DMS53 treated with DMSO at 0.1 percent for 48 hours (cell line): ENCODE measurements around the gene TBC1D19.
A peak's percentile ranks its signal among the peaks of the same experiment; 100 is the strongest.
"Not testable (repeated sequence)": the region's sequence is repeated elsewhere in the genome, so short reads cannot be mapped to it uniquely, and the experiment has no call there.

ENCODE experiments used
- DNase-seq: peaks from one replicate; lab custom pipeline; 2025; ENCODE audit not compliant: unreplicated experiment; lab: John Stamatoyannopoulos, UW

TBC1D19 gene

DNA sequence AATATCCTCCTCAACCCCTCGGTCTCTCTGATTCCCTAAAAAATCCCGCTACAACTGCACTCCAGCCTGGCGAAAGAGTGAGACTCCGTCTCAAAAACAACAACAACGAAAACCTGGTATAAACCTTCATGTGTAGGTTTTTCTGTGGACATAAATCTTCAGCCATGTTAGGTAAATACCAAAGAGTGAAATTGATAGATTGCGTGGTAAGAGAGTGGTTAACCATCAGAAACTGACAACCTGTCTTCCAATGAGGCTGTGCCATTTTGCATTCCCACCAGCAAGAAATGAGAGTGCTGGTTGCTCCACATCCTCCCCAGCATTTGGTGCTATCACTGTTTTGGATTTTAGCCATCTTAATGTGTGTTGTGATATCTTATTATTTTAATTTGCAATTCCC is 10.9 kb downstream of the TBC1D19 start:
- DNase-seq = no peak

DNA sequence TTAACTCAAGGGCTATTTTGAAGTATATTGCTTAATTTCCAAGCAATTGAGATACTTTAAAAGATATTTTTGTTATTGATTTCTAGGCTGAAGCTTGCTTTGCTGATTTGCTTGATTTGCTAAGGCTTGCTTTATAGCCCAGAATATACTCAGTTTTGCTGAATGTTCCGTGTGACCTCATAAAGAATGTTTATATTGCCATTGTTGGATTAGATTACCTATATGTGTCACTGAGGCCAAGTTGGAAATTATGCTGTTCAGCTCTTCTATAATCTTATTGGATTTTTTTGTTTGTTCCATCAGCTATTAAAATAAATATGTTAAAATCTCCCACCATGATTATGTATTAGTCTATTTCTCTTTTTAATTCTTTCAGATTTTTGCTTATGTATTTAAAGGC is 13.0 kb downstream of the TBC1D19 start:
- DNase-seq = no peak

DNA sequence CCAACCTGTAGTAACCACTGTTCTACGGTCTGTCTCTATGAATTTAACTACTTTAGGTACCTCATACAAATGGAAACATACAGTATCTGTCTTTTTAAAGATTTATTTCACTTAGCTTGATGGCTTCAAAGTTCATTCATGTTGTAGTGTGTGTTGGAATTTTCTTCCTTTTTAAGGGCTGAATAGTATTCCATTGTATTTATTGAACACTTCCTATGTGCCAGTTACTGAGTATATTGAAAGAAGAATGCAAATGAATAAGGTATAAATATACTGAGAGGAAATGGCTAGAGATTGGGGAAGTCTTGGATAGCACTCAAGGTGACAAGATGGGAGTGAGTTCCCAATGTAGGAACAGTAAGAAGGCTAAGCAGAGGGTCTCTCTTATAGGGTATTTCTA is 17.3 kb downstream of the TBC1D19 start:
- DNase-seq = no peak

DNA sequence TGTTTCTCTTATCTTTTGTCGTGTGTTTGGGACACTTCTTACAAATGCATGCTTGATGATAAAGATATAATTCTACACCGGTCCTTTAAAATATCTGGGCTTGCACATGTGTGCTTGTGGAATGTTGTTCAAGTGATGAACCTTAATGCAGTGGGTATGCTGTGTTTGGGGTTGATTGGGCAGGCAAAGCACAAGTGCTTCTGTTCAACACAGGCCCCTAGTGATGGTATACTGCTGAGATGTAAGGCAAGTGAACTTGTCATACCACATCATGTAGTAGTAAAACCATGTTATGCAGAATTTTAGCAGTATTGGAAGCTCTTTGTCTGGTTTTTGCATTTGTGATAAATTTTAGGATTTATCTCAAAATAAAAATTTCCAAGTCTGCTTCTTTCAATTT is 23.9 kb downstream of the TBC1D19 start:
- DNase-seq = no peak

DNA sequence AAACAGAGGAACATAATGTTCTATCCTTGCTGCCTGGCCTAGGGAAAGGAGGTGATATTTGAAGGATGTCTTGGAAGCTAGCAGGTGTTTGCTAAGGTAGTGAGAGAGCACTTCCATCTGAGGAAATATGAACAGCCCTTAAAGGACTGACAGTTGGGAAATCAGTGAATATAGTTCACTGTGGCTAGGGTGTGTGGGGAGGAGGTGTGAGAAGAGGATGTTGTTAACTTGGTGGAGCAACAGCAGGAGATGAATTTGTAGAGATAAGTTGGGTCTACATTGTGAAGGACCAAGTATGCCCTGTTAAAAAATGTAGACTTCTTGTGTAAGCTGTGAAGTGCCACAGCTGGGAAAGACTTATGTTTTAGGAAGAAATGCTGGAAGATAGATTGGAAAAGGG is 25.5 kb downstream of the TBC1D19 start:
- DNase-seq = no peak

DNA sequence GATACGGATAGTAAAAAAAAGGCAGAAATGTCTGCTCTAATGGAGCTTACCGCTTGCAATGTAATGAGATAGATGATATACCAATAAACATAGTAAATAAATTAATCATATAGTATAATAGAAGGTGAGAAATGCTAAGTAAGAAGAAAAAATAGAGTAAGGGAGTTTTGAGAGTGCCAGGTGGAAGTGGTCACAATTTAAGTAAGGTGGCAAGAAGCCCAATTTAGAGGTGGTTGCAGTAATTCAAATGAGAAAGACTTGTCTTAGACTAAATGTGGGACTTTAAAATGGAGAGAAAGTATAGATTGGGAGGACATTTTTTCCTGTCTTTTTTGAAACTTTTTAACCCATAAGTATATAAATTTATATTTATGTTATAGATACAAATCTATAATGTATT is 26.0 kb downstream of the TBC1D19 start:
- DNase-seq = no peak

DNA sequence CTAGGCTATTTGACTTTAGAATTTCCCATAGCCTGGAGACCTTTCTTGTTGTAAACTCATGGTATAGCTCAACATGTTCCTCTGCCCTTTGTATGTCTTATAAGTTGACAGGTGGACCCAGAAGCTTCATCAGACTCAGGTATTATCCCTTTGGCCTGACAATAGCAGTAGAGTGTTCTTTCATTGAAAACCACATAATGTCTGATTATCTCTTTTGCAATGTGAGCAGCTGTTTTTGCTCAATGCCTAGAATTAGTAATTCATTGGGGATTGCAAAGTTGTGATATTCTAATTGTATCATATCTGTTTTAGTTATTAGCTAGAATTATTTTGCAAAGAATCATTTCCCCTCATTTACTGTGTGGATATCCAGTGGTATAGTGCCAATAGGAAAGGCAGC is 27.5 kb downstream of the TBC1D19 start:
- no peak for DNase-seq

DNA sequence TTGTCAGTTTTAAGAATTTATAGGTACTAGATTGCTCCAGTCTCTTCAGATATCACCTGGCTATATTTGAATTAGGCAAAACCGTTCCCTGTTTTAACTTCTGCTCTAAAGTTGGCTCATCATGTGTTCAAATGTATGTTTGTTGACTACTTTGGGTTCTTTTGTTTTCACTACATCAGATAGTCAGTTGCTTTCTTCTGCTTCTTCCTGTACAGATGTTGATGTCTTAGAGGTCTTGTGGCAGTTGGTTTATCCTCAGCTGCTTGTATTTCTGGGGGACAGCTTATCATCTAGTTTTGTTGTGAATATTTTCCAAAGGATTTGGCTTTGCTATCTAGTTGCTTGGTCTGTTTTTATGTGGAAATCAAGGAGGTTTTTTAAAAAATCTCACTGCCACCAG is 28.0 kb downstream of the TBC1D19 start:
- no peak for DNase-seq

DNA sequence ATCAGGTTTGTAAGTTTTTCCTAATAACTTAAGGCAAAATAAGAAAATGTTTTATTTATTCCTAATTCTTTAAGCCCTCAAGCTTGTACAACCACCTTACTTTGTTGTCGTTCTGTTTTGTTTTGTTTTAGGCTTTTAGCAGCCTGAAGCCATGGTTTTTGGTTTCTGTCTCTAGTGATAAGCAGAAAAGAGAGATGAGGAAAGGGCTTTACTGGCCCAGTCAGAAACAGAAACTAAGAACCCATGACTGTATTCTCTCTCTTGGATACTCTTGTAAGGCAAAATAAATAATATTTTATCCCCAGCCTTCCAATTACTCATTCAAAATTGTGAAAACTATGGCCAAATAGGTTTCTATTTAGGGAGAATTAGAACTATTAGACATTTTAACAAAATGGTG is 29.4 kb downstream of the TBC1D19 start:
- DNase-seq = no peak

DNA sequence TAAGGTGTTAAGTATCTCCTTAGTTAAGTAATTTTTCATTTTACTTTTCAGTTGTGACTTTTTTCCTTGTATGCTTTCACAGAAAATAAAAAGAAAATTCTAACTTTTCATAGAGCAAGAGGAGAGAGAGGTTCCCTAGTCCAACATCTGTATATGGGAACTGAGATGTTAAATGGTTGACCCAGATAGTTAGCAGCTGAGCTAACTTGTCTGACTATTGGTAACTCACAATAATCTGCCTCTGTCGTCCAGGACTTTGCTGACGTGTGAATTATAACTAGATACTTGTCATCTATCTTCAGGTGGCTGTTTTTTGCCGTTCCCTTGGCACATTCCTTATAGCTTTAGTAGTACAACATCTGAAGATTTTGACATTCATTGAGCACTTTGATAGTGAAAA is 29.9 kb downstream of the TBC1D19 start:
- no peak for DNase-seq

DNA sequence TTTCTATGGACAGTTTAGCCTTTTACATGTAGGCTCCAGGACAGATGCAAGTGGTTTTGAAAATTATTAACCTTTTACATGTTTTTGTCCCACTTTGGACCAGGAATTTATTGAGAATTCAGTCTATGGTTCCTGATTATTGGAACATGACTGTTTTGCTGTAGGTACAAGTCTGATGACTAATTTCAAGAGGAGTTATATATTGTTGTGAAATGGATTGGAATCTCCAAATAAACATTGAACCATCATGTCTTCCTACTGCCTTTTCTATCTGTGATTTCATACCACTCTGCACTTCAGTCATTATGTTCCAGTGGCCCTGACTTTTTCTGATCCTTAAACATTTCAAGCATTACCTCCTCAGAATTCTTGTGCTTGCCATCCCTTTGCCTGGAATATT is 35.9 kb downstream of the TBC1D19 start:
- no peak for DNase-seq

DNA sequence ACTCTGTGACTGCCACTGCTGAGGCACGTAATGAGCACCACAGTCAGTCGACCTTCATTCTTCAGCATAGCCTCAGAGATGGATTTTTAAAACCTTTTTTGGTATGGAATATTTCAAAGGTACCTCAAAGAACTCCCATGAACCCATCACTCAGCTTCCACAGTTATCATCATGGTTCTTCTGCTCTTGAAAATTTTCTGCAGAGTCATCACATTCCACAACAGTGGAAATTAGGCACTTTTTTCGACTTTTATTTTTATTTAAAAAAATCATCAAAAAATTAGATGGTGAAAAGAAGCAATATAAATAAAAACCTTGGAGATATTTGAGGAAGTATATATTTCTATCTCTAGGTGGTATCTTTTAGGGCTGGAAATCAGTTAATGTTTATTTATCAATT is 37.5 kb downstream of the TBC1D19 start:
- DNase-seq = no peak

DNA sequence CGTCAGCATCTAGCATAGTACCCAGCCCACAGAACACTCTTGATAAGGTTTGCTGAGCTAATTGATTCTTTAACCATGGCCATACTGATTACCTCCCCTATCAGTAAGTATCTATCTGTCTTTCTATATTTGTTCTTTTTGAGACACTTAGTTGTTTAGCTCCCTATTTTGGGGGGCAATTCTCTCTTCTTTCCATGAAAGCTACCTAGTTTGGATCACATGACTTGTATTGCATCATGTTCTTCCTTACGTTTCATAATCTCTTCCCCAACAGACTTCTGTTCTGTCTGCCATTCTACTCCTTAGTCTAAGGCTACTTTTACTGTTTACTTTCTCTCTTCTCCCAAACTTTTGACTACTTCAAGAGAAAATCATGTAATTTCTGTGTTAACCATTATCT is 39.0 kb downstream of the TBC1D19 start:
- DNase-seq = no peak

DNA sequence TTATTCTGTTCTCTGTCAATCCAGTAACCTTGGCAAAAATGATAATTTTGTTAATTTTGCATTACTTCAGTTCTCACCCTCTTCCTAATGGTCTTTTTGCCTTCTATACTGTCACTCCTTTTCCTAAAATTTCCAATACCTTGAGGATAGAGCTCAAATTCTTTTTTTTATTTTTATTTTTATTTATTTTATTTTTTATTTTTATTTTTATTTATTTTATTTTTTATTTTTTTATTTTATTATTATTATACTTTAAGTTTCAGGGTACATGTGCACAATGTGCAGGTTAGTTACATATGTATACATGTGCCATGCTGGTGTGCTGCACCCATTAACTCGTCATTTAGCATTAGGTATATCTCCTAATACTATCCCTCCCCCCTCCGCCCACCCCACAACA is 42.8 kb downstream of the TBC1D19 start:
- not testable (repeated sequence) for DNase-seq

DNA sequence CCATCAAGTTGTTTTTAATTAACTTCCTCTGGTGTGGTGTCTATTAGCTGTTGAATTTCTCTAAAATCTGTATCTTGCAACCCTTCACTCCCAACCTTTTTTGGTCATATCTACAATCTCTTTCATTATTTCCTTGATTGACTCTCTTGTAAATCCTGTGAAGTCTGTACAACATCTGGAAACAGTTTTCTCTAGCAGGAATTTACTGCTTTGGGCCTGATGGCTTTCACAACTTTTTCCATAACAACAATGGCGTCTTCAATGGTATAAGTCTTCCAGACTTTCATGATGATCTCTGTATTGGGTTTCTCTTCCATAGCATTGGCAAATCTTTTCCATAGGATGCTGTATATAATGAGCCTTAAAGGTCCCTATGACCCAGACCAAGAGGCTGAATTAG is 49.0 kb downstream of the TBC1D19 start:
- DNase-seq = no peak

DNA sequence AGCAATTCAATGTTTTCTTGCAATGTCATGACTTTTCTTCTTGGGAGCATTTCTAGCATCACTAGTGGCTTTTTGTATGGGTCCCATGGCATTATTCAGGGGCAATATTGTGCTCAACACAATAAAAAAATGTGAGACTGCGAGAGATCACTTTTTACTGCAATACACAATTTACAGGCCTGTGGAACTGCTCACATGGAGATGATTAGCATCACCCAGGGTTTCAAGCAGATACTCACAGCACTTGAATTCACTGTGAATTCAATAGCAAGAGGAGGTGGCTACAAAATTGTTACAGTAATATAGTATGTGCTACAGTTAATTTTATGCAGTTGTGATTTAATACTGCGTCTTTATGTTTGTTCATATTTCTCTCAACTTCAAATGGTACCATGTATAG is 50.4 kb downstream of the TBC1D19 start:
- DNase-seq = no peak

DNA sequence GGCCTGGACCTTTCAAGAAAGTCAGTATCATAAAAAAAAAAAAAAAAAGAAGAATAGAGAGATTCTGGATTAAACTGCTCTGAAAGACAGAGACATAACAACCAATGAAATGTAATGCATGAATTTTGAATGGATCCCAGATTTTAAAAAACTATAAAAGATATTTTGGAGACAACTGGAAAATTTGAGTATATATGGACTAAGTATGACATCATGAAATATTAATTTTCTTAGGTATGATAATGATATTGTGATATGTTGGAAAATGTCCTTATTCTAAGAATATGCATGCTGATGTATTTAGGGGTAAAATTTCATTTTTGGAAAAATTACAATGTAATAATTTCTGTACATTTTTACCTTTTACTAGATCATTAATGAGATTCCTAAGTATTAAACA is 52.6 kb downstream of the TBC1D19 start:
- DNase-seq = no peak

DNA sequence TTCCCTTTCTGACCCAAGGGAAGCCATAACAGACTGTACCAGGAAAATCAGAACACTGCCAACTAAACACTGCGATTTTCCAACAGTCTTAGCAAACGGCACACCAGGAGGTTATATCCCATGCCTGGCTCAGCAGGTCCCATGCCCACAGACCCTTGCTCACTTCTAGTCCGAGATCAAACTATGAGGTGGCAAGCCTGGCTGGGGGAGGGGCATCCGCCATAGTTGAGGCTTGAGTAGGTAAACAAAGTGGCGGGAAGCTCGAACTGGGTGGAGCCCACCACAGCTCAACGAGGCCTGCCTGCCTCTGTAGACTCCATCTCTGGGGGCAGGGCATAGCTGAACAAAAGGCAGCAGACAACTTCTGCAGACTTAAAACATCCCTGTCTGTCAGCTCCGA is 56.8 kb downstream of the TBC1D19 start:
- DNase-seq = not testable (repeated sequence)

DNA sequence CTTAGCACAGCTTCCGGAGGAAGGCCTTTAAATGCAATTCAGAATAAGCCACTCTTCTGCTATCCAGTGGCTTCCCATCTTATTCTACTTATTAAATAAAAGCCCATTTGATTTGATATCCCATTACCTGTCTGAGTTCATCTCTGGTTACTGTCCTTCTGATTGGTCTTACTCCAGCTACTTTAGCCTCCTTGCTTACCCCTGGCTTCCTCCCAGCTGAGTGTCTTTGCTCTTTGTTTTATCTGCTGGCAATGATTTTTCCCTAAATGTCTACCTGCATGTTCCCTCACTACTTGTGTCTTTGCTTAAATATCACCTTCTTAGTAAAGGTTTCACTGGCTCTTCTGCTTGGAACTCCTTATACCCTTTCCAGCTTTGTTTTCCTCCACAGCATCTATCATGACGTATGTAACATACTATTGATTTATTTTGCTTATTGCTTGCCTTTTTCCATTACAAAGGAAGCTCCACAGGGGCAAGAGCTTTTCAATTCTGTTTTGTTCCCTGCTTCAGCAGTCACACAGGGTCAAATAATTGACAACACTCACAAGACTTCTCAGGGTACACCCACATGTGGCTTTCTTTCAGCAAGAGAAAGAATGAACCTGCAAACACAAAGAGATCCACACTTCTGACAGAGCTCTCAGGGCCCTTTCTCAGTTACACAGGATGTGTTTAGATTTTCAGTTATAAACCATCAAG is 63.8 kb downstream of the TBC1D19 start:
- DNase-seq = no peak

DNA sequence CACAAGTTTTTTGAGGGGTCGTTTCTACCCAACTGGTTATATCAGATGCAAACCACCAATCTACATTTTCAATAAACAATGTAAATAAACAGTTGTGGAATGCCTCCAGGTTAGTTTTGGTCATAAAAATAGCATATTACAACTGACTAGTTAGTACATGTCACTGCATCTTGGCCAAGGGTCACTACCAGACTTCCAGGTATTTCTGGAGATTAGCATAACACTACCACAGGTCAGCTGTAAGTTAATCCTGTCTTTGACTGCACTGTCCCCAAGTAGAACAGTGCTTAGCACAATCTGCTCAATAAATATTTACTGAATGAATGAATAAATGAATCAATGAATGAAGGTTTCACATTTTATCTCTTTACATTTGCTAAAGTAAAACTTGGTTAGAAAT is 64.4 kb downstream of the TBC1D19 start:
- DNase-seq = no peak

DNA sequence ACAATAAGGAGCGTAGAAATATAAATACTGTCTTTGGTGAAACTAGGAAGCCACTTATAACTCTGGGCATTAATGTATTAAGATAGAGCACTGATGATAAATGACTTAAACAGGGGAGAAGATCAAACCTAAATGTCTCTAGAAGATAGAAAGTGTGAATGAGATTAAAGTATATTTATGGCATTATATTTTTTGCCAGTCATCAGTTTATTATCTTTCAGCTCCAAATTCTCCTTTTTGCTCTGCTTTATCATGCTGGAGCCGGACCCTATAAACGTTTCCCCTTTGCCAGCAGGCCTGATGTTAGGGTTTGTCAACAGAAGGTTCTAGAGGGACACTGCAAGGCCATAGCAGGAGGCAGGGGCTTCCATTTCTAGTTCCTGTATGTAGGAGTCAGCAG is 76.4 kb downstream of the TBC1D19 start:
- no peak for DNase-seq

DNA sequence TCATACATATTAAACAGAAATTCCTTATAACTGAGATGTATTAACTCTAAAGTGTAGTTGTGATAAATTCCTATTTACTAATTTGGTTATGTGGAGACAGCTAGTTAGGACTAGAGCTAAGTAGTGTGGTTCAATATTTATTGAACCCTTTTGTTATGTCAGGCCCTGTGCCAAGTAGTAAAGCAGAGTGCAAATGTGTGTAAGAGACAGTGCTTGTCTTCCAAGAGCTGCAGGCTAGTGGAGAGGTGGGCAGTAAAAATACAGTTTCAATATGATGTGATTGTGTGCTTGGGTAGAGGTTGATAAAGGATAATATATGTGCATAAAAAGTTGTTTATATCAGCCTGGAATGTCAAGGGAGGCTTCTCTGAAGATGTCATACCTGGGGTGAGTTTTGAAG is 80.0 kb downstream of the TBC1D19 start:
- no peak for DNase-seq

DNA sequence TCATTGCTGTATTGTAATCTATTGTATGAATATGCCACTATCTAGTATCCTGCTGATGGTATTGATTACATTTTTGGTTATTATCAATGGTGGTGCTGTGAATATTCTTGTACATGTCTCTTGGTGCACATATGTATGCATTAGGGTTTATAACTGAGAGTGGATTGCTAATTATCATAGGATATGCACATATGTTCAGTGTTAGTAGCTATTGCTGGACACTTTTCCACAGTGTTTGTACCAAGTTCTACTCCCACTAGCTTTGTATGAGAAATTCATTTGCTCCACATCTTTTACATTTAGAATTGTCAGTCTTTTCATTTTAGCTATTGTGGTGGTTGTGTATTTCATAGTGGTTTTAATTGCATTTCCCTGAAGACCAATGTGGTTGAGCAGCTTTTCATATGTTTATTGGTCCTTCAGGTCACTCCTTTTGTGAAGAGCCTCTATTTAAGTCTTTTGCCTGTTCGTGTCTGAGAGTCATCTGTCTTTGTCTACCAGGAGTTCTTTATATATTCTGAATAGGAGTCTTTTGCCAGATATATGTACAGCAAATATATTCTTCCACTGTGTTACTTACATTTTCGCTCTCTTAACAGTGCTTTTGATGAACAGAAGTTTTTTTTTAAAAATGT is 87.1 kb downstream of the TBC1D19 start:
- peak; percentile 57 for DNase-seq
